ENCODE measurements around the gene ID3. TPM values are rescaled to one million over a fixed set of nuclear protein-coding genes. Genes with fewer than 3 reads are reported as not detected.

Gene ID3
- total and polyA plus RNA-seq, 2 experiments from 2014 or later: 376 to 680 TPM

- Histone ChIP-seq H3K9ac (no peak overlapping the region), H3K4me1 (ENCODE audit: insufficient read depth) (no peaks in the 10 kb centered on the region), H2AFZ (no peak overlapping the region), H3K4me2 (ENCODE audit: unreplicated experiment) (no peak overlapping the region), H3K27ac (no peak overlapping the region), H3K36me3 (ENCODE audit: low read depth) (no peaks in the 10 kb centered on the region), H3F3A (ENCODE audit: insufficient read depth) (no peaks in the 10 kb centered on the region), H3K4me3 (no peak overlapping the region), H3K79me2 (ENCODE audit: insufficient read depth) (no peaks in the 10 kb centered on the region), H4K20me1 (ENCODE audit: insufficient read depth) (no peaks in the 10 kb centered on the region), H3K27me3 (replicated peaks; ENCODE audit: insufficient read depth) (no peaks in the 10 kb centered on the region), H3K9me3 (ENCODE audit: low read depth) (no peaks in the 10 kb centered on the region), H3K9me2 (ENCODE audit: insufficient read depth) (no peaks in the 10 kb centered on the region)
- in situ Hi-C loops (cut with MboI): no loop called here
- DNase-seq: no peak
- TF ChIP-seq EZH2 (IDR thresholded peaks at IDR 0.05; ENCODE audit: insufficient read depth, poor library complexity, severe bottlenecking) (no peak), EZH2phosphoT487 (IDR thresholded peaks at IDR 0.05; ENCODE audit: insufficient read depth, low read depth) (no peak)
- 93 to 94% methylated on average over 4 of the region's 4 CpGs for WGBS, 2 experiments (ENCODE audit: low coverage in 1 of 2, low lambda C conversion rate in 2 of 2, missing lambda C conversion rate in 2 of 2)
These were observed 43.4 kb downstream of the ID3 start for GRCh38 chr1:23515905-23516304.

- no peak for TF ChIP-seq EZH2 (IDR thresholded peaks at IDR 0.05; ENCODE audit: insufficient read depth, poor library complexity, severe bottlenecking)
- no peak for TF ChIP-seq EZH2phosphoT487 (IDR thresholded peaks at IDR 0.05; ENCODE audit: insufficient read depth, low read depth)
- Histone ChIP-seq H3K79me2 (ENCODE audit: insufficient read depth) (no peaks in the 10 kb centered on the region), H4K20me1 (ENCODE audit: insufficient read depth) (no peaks in the 10 kb centered on the region), H3K4me2 (ENCODE audit: unreplicated experiment) (no peak overlapping the region), H2AFZ (no peak overlapping the region), H3K36me3 (ENCODE audit: low read depth) (no peaks in the 10 kb centered on the region), H3K9me3 (ENCODE audit: low read depth) (no peaks in the 10 kb centered on the region), H3K9ac (no peak overlapping the region), H3K27ac (no peak overlapping the region), H3F3A (ENCODE audit: insufficient read depth) (no peaks in the 10 kb centered on the region), H3K4me1 (ENCODE audit: insufficient read depth) (no peaks in the 10 kb centered on the region), H3K9me2 (ENCODE audit: insufficient read depth) (no peaks in the 10 kb centered on the region), H3K27me3 (replicated peaks; ENCODE audit: insufficient read depth) (no peaks in the 10 kb centered on the region), H3K4me3 (no peak overlapping the region)
- 93 to 97% methylated on average over 3 of the region's 3 CpGs for WGBS, 2 experiments (ENCODE audit: low coverage in 1 of 2, low lambda C conversion rate in 2 of 2, missing lambda C conversion rate in 2 of 2)
- DNase-seq: no peak
- in situ Hi-C loops (cut with MboI): no loop called here
These were observed 45.1 kb downstream of the ID3 start for GRCh38 chr1:23514111-23514679.

- Histone ChIP-seq H3K27ac (no peak overlapping the region), H2AFZ (no peak overlapping the region), H3K4me1 (ENCODE audit: insufficient read depth) (no peaks in the 10 kb centered on the region), H3K27me3 (replicated peaks; ENCODE audit: insufficient read depth) (no peaks in the 10 kb centered on the region), H3F3A (ENCODE audit: insufficient read depth) (no peaks in the 10 kb centered on the region), H3K9ac (no peak overlapping the region), H3K9me3 (ENCODE audit: low read depth) (no peaks in the 10 kb centered on the region), H3K9me2 (ENCODE audit: insufficient read depth) (no peaks in the 10 kb centered on the region), H3K4me2 (ENCODE audit: unreplicated experiment) (no peak overlapping the region), H4K20me1 (ENCODE audit: insufficient read depth) (no peaks in the 10 kb centered on the region), H3K36me3 (ENCODE audit: low read depth) (no peaks in the 10 kb centered on the region), H3K79me2 (ENCODE audit: insufficient read depth) (no peaks in the 10 kb centered on the region), H3K4me3 (no peak overlapping the region)
- no peak for DNase-seq
- no peak for TF ChIP-seq EZH2 (IDR thresholded peaks at IDR 0.05; ENCODE audit: insufficient read depth, poor library complexity, severe bottlenecking)
- no peak for TF ChIP-seq EZH2phosphoT487 (IDR thresholded peaks at IDR 0.05; ENCODE audit: insufficient read depth, low read depth)
- 96 to 98% methylated on average over 15 of the region's 15 CpGs for WGBS, 2 experiments (ENCODE audit: low coverage in 1 of 2, low lambda C conversion rate in 2 of 2, missing lambda C conversion rate in 2 of 2)
- in situ Hi-C loops (cut with MboI): no loop called here
These were observed 49.4 kb downstream of the ID3 start for GRCh38 chr1:23509896-23510295.

Other genes starting within 250 kb of the ID3 start
- 77.5 and 91.6 TPM in 2 replicates for gene HNRNPR, start 215.2 kb downstream of the ID3 start, total RNA-seq (2014; rRNA removed; shearing (Covaris generic))
- gene HNRNPR, start 215.2 kb downstream of the ID3 start, polyA plus RNA-seq (2016; fragmentation: Nextera tagmentation; extraction: Ambion mirVana): 124 and 126 TPM in 2 replicates
- gene ZNF436, start 189.7 kb downstream of the ID3 start, total RNA-seq (2014; rRNA removed; shearing (Covaris generic)): 14.0 and 16.2 TPM in 2 replicates
- gene ZNF436, start 189.7 kb downstream of the ID3 start, polyA plus RNA-seq (2016; fragmentation: Nextera tagmentation; extraction: Ambion mirVana): 8.1 and 9.4 TPM in 2 replicates
- 9.2 and 16.3 TPM in 2 replicates for gene TCEA3, start 134.8 kb downstream of the ID3 start, total RNA-seq (2014; rRNA removed; shearing (Covaris generic))
- gene TCEA3, start 134.8 kb downstream of the ID3 start, polyA plus RNA-seq (2016; fragmentation: Nextera tagmentation; extraction: Ambion mirVana): 21.3 and 23.2 TPM in 2 replicates
- gene ASAP3, start 75.3 kb downstream of the ID3 start, total RNA-seq (2014; rRNA removed; shearing (Covaris generic)): 27.3 and 37.1 TPM in 2 replicates
- gene ASAP3, start 75.3 kb downstream of the ID3 start, polyA plus RNA-seq (2016; fragmentation: Nextera tagmentation; extraction: Ambion mirVana): 13.9 and 14.1 TPM in 2 replicates
- gene E2F2, start 28.3 kb downstream of the ID3 start, total RNA-seq (2014; rRNA removed; shearing (Covaris generic)): 1.1 and 1.2 TPM in 2 replicates
- 0.20 and 0.51 TPM in 2 replicates for gene E2F2, start 28.3 kb downstream of the ID3 start, polyA plus RNA-seq (2016; fragmentation: Nextera tagmentation; extraction: Ambion mirVana)
- gene RPL11, start 132.3 kb upstream of the ID3 start, total RNA-seq (2014; rRNA removed; shearing (Covaris generic)): 422 and 555 TPM in 2 replicates
- gene RPL11, start 132.3 kb upstream of the ID3 start, polyA plus RNA-seq (2016; fragmentation: Nextera tagmentation; extraction: Ambion mirVana): 444 and 449 TPM in 2 replicates
- gene ELOA, start 184.0 kb upstream of the ID3 start, total RNA-seq (2014; rRNA removed; shearing (Covaris generic)): 44.3 and 49.6 TPM in 2 replicates
- 46.4 and 50.1 TPM in 2 replicates for gene ELOA, start 184.0 kb upstream of the ID3 start, polyA plus RNA-seq (2016; fragmentation: Nextera tagmentation; extraction: Ambion mirVana)
- gene PITHD1, start 218.9 kb upstream of the ID3 start, total RNA-seq (2014; rRNA removed; shearing (Covaris generic)): 51.0 and 63.0 TPM in 2 replicates
- gene PITHD1, start 218.9 kb upstream of the ID3 start, polyA plus RNA-seq (2016; fragmentation: Nextera tagmentation; extraction: Ambion mirVana): 38.4 and 39.4 TPM in 2 replicates
- 48.1 and 58.4 TPM in 2 replicates for gene LYPLA2, start 231.6 kb upstream of the ID3 start, total RNA-seq (2014; rRNA removed; shearing (Covaris generic))
- 46.3 and 48.2 TPM in 2 replicates for gene LYPLA2, start 231.6 kb upstream of the ID3 start, polyA plus RNA-seq (2016; fragmentation: Nextera tagmentation; extraction: Ambion mirVana)
- gene GALE, start 241.3 kb upstream of the ID3 start, total RNA-seq (2014; rRNA removed; shearing (Covaris generic)): 16.2 and 20.9 TPM in 2 replicates
- gene GALE, start 241.3 kb upstream of the ID3 start, polyA plus RNA-seq (2016; fragmentation: Nextera tagmentation; extraction: Ambion mirVana): 20.5 and 23.5 TPM in 2 replicates